ENCODE data around the gene H6PD.

H6PD gene, protein sequence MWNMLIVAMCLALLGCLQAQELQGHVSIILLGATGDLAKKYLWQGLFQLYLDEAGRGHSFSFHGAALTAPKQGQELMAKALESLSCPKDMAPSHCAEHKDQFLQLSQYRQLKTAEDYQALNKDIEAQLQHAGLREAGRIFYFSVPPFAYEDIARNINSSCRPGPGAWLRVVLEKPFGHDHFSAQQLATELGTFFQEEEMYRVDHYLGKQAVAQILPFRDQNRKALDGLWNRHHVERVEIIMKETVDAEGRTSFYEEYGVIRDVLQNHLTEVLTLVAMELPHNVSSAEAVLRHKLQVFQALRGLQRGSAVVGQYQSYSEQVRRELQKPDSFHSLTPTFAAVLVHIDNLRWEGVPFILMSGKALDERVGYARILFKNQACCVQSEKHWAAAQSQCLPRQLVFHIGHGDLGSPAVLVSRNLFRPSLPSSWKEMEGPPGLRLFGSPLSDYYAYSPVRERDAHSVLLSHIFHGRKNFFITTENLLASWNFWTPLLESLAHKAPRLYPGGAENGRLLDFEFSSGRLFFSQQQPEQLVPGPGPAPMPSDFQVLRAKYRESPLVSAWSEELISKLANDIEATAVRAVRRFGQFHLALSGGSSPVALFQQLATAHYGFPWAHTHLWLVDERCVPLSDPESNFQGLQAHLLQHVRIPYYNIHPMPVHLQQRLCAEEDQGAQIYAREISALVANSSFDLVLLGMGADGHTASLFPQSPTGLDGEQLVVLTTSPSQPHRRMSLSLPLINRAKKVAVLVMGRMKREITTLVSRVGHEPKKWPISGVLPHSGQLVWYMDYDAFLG

DNA sequence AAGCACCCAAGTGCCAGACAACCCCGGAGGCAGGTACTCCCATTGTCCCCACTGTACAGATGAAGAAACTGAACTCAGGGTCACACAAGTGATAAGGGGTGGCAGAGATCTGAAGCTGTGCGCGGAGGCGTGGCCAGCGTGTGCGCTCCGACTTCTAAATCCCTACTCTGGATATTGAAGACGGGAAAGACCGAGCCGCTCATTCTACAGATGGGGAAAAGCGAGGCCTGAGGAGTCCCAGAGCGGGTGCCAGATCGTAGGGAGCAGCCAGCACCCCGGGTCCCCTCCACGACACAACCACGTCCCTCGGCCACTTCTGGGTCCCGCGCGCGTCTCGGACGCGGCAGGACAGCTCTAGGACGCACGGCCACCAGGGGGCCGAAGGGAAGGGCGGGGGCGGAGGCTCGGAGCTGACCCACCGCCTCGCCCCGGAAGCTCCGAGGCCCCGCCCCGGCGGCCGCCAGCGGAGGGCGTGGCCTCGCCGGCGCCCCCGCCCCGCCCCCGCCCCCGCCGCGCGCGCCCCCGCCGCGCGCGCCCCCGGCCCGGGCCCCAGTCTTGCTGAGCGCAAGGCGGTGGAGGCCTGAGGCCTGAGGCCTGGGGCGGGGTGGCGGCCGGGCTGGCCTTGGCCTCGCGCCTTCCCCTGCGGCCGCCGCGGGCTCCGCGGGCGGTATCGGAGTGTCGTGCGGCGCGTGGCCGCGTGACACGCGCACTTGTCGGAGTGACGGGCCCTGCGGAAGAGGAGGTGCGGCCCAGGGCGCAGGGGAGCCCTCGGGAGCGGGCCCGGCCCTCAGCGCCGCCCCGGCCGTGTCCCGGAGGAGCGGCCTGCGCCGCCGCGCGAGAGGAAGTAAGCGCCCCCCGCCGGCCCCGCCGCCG is at the start of gene H6PD:
H6PD (plus strand) TSS at position 552 of the 873 bp plus-strand sequence. CDS start 10,161 bp downstream, outside the sequence.
- DNase-seq, result peak; percentile 73 to 76

DNA sequence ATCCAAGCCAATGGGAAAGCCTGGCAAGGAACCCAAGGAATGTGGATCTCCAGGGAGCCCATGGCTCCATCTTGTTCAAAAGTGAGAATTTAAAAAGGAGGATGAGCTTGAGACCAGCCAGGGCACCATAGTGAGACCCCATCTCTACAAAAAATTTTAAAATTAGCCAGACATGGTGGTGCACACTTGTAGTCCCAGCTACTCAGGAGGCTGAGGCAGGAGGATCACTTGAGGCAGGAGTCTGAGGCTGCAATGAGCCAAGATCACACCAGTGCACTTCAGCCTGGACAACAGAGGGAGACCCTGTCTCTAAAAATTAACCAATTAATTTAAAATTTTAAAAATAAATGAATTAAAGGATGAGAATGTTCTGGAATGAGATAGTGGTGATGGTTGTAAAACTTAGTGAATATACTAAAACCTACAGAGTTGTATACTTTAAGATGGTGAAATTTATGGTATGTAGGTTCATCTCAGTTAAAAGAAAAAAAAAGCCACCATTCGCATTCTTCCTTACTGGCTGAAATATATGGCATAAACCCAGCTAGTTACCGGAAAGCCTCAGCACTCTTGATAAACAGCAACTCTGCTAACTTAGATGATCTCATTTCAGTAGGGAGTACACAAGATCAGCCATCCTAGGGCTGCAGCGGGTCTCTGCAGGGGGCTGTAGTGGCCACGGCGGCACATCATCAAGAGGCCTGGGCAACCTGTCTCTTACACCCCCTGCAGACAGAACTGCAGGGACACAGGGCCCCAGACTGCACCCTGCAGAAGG is 48.3 kb upstream of the H6PD start:
- no peak for DNase-seq

DNA sequence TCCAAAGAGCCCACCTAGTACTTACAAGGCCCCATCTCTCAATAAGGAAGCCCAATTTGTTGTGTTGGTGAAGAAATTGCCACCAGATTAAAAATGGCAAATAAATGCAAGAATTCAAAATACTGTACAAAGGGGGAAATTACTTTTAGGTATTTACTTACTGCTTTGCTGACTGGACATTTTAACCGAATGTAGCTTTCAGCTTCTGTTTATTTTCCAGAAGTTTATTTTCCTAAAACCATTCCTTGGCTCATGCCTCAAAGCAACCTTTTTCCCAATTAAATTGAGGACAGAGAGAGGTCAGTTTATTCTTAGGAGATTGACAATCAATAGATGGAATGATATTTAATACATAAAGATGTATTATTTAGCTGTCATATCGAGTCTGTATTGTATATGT is 47.6 kb upstream of the H6PD start:
- no peak for DNase-seq

DNA sequence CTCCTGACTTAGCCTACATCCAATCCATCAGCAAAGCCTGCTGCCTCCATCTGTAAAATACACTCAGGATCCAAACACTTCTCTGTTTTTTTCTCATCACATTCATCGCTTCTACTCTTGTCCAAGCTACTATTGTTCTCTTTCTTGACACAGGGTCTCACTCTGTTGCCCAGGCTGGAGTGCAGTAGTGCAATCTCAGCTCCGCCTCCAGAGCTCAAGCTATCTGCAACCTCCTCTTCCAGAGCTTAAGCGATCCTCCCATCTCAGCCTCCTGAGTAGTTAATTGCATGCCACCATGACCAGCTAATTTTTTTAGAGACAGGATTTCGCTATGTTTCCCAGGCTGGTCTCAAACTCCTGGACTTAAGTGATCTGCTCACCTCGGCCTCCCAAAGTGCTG is 44.3 kb upstream of the H6PD start:
- DNase-seq, result no peak

DNA sequence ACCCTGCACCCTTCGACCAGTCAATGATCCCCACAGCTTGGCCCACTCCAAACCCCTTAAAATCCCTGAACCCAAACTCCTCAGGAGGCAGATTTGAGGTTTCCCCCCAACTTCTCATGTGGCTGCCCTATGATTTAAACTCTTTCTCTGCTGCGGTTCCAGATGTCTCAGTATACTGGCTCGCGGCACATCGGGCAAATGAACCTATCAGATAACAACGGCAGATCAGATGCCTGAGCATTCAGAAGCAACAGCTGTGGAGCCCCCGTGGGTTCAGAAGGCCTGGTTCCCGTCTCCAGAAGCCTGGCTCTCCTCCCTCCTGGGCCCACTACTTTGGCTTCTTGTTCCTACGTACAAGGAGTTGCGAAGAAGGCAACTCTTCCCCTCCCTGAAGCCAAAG is 43.3 kb upstream of the H6PD start:
- no peak for DNase-seq

DNA sequence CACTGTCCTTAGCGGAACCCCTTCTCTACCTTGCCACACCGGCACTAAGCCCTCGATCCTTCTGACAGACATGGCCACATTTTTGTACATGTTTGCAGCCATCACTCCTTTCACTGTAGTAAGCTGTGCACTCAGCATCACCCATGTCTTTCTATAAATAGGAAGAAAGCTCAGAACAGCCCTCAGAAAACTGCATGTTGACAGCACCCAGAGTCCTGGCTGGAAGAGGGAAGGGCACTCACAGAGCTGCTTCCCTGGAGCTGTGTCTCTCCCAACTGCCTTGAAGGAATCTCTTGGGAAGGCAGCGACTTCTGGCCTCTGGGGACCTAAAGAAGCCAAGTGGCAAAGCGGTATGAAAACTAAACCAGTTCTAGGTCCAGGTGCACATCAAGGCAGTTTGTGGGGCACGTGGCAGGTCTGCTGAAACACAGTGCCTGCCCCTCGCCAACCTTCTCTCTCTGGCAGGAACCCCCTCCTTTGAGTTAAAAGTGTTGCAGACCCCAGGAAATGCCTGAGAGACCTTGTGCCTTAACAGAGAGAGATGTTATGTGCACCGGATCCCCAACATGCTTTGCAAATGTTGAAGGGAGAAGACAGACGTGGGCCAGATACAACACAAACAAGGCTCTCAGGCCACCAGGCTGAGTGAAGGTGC is 41.9 kb upstream of the H6PD start:
- no peak for DNase-seq

DNA sequence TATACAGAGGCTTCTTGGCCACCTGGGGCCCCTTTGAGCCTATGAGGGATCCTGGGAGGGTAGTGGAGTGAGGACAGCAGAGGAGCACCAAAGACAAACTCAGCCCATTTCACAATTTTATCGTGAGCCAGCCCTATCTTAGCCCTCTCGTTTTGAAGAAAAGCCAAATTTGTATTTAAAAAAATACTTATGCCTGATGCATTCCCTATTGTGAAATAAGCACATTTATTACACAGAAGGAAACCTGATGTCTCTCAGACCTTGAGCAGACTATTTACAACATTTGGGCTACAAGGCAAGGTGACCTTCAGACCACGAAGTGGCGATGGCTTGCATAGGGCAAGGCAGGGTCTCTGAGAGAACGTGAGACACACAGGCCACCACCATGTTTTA is 41.3 kb upstream of the H6PD start:
- DNase-seq, result no peak

DNA sequence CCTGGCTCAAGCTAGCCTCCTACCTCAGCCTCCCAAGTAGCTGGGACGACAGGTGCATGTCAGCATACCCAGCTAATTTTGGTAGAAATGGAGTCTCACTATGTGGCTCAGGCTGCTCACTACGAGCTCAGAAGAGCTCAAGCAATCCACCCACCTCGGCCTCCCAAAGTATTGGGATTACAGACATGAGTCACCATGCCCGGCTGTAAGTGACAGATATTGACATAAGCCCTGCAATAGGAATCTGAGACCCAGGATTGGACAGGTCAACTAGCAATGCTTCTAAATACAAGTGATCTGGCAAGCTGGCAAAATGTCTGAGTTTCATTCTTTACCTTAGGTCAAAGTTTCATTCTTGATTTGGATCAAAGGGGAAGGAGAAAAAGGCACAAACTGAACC is 40.5 kb upstream of the H6PD start:
- no peak for DNase-seq

DNA sequence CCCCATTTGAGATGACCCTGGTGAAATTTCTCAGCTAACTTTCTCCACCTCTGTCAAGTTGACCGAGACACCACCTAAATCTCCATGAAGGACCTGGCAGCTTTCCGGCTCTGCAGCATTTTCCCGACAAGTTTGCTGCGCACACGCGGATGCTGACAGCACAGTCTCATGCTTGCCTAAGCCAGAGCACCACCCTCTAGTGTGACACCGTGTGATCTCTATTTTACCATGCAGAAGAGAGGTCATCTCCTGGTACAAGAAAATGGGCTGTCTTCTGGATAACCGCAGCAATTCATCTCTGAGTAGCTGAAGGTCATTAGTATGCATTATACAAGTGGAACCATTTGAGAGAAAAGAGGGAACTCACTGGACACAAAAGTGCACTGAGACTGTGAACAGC is 38.9 kb upstream of the H6PD start:
- DNase-seq, result no peak

DNA sequence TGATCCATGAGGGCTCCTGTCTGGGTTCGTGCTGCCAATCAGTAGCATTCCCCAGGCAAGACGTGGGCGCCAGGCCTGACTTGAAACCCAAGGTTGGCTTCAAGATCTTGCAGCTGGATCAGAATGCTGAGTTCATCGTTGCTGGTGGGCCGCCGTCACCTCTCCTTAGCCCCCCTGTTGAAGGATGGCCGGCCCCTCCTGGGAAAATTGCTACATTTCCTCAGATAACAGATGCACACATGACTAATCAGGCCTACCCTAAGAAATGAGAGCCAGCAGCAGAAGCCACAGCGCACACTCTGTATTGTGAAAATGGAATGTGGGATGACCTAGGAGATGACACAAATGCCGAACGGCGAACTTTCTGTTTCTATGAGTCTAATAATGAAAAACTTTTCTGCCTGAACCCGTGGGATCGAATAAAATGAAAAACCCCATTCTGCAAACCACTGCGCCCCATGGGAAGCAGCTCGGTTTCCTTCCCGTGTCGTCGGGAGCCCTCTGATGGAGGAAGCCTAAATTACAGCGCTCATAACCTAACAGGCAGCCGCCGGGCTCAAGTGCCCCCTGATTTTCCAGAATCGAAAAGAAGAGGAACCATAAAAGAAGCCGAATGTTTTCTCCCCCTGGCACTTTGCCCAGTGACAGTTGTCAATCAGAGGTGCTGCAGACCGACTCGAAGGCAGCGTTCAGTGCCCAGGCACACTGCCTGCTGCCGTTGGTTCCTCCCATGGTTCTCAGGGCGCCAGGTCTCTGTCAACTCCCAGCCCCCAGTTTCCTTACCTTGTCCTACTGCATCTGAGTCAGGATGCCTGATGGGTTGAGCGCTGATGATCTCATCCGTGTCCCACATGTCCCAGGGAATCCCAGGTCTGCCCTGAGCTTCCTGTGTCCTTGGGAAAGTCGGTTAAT is 38.2 kb upstream of the H6PD start:
- peak; percentile 81 to 84 for DNase-seq

DNA sequence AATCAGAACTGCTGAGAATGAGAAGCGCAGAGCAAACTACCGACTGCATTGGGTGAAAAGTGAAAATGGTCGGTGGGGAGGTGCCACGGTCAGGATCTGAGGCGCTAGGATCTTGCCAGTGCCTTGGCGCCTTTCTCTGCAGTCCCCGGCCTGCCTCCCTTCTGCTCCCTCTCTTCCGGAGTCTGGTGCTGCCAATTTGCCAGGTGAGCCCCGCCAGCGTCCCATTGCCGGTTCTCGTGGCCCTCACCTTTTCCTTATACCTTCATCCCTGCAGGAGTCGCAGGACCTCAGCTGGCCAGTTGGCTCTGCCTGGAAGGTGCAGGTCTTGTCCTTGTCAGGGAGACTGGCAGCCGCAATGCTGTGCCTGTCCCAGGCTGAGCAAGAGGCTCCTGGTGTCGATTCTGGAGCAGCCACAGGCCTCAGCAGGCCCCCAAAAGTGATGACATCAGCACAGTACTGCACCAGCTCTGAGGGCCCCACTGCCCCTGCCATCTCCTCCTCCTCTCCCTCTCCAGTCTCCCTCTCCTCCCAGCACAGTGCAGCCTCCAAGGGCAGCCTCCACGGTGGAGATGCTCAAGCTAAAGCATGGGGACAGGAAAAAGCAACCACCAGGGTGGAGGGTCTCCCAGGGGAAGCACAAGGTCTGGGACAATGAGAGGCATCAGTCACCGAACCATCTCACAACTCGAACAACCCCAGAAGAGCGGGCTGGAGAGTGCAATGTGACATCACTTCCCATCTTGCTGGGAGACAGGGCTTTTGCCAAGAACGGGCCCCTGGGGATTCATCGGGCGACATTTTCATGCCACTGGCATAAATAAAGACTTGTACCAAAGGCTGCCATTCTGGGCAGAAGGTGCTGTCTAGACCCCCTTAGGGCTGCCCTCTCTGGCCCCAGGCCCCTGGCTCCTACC is 37.1 kb upstream of the H6PD start:
- DNase-seq, result no peak

DNA sequence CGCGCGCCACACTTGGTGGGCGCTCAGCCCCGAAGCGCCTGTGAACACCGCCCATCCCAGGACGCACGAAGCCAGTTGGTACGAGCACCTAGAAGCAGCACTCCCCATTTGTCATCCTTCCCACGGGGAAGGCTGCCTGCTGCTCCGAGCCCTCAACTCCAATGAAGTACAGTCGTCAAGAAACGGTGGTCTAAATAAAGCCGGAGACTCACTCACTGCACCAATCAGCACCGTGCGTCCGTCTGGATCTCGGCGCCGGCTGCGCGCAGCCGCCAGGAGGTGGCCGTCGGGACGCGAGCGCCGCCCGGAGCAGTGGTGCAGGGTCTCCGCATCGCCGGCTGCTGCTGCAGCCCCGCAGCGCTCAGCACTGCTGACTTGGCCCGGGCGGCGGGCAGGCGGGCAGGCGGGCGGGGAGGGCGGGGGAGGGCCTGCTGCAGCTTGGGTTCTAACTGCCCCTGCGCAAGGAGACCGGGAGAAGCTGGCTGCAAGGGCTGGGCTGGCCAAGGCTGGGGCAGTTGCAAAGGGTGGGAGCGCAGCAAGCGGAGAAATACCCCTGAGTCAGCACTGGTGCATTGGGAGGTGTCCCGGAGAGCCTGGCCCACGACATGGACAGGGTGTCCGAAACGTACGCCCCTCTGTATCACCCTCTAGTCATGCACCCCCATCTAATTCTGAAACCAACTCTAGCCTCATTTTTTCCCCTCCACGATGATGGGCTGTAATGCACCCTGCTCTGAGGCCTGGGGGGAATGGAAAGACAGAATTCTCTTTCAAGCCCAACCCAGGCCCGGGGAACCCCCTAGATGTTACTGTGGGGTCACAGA is 35.8 kb upstream of the H6PD start:
- DNase-seq, result peak; percentile 20 to 26

DNA sequence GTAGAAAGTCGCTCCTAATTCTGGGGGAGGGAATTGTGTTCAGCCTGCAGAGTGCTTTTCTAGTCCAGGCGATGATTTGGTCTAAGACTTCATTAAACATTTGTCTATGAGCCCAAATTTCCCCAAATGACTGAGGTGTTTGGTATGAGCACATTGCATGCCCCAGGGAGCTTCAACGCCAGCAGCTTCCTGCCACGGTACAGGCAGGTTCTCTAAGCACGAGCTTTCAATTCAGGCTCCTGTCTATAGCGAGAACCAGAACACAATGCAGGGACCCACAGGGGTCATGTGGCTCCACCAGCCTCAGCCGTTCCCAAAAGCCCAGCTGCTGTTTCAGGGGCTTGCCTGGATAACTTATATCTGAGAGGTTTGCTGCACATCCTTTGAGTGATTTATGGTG is 34.1 kb upstream of the H6PD start:
- DNase-seq, result no peak

DNA sequence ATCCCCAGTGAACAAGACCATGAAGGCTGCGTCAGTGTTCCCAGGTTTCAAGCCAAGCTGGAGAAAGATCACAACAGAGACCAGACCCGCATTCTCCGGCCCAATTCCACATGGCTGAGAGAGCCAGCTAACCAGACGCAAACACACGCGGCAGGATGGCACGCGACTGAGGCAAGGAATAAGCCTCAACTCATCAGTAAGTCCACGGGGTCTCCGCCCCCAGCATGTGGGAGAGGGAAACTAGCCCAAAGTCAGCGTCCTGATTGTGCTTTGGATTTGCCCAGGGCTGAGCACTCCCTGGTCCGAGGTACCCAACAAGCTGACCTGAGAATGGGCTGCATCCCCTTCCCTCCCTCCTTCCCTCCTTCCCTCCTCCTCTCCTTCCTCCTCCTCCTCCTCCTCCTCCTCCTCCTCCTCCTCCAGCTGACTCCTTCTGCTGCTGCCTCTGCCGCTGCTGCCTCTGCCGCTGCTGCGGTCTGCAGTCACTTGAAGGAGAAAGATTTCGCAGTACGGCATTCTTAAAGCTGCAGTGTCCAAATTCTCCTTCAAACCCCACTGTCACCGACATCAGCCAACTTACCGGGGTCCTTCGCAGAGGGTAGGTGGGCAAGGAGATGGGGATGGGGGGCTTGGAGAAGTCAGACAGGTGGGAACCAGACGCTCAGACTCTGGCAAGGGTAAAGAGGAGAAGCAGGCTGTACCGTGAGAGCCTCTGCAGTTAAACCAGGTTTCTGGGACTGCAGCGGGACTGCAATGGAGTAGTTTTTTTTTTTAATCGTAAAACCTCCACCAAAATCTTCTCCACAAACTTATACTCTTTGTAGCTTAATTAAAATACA is 33.0 kb upstream of the H6PD start:
- no peak for DNase-seq

DNA sequence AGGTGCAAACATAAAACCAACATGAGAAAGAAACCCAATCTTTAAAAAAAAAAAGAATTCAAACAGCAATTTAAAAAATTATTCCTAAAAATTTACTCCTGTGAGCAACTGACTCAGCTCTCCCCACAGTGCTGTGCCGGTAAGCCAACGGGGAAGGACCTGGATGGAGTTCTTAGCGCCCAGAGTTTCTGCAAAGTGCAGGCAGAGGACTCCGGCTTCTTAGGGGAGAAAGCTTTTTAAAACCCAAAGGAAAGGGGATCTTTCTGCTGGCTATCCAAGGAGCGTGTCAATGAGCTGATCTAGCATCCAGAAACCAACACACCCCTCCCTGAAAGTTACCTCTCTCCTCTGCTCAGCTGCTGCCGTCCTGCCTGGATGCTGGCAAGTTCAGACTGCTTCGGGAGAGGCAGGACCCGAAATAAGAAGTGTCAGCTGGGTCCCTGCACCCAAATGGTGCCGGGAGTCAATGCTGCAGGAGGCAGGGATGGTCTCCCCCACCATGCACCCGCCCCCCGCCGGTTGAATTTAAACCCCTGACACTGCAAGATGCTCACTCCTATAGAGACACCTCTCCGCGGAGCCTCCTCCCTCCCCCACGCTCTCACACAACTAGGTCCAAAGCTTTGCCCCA is 32.2 kb upstream of the H6PD start:
- DNase-seq, result no peak

DNA sequence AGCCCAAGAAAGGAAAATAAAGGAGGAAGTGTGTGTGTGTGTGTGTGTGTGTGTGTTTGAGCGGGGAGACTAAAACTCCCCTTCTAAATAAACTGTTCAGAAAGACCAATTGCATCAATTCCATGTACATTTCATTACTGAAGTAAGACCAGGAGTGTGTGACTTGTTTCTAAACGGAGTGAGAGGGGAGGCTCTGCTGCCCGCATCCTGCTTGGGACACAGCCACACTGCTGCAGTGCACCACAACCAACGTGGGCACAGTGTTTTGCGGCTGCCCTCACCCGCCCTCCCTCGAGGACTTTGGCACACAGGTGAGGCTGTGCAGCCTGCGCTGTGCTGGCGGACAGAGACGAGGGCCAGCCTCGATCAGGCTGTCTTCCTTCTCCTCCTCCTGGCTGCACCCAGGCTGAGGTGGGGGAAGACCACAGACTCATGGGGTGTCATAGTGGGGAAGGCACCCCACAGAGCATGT is 31.0 kb upstream of the H6PD start:
- peak; percentile 50 to 62 for DNase-seq

DNA sequence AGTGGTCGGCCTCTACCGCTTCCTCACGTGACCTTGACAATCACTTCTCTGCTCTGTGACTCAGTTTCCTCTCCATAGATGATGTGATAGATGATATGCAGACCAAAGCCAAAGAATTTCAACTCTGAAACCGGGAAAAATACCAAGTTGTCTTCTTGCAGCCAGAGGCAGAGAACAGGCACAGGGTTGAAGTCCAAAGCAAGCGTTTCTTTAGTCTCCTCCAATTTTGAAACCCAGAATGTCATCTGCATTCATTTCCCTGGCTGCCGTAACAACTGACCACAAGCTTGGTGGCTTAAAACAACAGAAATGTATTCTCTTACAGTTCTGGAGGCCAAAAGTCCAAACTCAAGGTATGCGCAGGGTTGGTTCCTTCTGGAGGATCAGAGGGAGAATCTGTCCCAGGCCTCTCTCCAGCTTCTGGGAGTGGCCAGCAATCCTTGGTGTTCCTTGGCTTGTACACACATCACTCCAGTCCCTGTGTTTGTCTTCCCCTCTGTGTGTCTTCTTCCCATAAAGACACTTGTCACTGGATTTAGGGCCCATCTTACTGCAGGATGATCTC is 30.3 kb upstream of the H6PD start:
- no peak for DNase-seq
